Measurements from ENCODE around the gene BANK1.

The BANK1 gene

DNA sequence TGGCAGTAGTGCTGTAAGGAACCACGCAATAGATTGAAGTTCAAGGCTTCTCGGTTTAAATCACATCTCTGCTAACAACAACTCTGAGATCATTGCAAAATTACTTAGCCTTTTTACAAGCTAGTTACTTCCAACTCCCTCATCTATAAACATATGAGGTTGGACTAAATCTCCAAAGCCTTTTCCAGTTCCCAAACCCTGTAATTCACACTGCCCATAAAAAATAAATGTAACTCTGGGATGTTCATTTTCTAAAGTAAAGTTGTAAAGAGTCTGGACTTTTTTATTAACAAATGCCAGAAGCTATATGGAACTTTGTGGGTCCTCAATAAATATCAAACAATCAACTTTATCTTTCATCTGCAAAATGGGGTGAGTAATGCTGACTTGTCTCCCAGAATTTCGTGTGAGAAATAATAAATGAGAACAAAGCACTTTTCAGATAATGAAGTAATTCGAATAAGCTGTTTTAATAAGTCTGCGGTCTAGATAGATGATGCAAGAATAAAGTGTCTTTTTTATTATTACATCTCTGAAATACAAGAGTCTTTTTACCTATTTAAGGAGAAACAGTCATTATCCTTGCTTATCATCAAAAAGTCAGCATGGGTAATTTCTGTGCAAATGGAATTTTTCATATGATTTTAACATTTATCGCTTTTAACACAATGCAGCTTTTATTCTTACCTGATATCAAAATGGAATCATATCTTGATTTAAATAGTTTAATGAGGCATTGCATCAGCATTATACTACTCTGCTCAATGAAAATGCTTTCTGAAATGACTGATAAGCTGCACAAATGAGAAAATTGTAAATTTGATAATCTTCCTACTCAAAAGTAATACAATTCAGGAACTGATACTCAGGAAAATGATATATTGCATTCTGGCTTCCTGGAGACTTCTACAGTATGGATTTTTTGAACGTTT, 252.6 kb downstream of the BANK1 start:
- H3K36me3 Mint-ChIP-seq: no peaks in the 10 kb centered on the region

DNA sequence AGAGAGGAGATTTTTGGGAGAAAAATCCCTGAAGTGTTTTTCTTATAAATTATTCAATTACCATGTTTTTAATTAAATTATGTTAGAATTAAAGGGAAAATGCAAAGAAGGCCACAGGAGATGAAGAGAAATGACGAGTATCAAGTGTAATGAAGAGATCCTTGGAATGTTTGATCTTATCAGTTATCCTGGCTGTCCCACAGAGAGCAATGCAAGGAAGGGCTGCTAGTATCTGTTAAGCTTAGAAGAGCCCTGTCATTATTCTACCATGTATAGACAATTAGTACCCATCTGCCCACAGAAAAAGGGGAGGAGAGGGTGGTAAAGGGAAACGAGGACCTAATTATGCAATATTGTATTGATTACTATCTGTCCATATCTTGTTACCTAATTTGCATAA, 257.1 kb downstream of the BANK1 start:
- Mint-ChIP-seq H3K27ac (no peak overlapping the region), H3K4me3 (no peak overlapping the region), H3K9me3 (no peaks in the 10 kb centered on the region), H3K4me1 (no peaks in the 10 kb centered on the region), H3K36me3 (no peaks in the 10 kb centered on the region)
- ATAC-seq (no peak), DNase-seq (ENCODE audit: low spot score in 2 of 2) (no peak)

More for the DNA sequence above, 252.6 kb downstream of the BANK1 start:
- no peaks in the 10 kb centered on the region for H3K9me3 Mint-ChIP-seq
- no peak overlapping the region for H3K4me3 Mint-ChIP-seq
- no peak overlapping the region for H3K27ac Mint-ChIP-seq
- H3K4me1 Mint-ChIP-seq: no peaks in the 10 kb centered on the region
- no peak for DNase-seq (ENCODE audit: low spot score in 2 of 2)
- ATAC-seq: no peak

DNA sequence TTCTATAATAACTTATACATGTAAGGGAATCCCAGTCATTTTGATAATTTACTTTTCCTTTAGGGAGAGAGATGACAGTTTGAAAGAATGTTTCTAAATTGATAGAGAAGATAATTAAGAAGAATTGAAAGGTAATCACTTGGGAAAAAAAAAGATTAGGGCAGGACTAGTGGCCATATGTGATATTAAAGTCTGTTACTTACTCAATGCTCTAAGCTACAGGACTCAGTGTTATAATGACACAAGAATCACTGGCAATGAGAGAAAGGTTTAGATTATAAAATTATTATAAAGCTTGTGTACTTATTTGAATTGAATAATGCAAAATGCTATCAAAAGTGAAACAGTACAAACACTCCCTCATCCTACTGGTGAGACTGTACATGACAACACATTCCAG, 265.3 kb downstream of the BANK1 start:
- Mint-ChIP-seq H3K4me3 (no peak overlapping the region), H3K4me1 (no peaks in the 10 kb centered on the region), H3K36me3 (no peaks in the 10 kb centered on the region), H3K9me3 (no peaks in the 10 kb centered on the region), H3K27ac (no peak overlapping the region)
- ATAC-seq (no peak), DNase-seq (ENCODE audit: low spot score in 2 of 2) (no peak)

DNA sequence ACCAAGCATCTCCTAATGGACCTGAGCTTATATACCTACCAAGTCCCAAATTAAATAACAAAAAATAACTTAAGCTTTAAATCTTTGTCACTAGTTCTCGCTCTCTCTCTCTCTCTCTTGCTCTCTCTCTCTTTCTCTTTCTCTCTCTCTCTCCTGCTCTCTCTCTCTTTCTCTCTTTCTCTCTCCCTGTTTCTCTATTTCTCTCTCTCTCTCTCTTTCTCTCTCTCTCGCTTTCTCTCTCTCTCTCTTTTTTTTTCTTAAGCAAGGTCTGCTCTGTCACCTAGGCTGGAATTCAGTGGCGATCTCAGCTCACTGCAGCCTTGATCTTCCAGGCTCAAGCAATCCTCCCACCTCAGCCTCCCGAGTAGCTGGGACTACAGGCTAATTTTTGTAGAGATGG, 266.6 kb downstream of the BANK1 start:
- no peak for DNase-seq (ENCODE audit: low spot score in 2 of 2)
- no peak for ATAC-seq
- no peak overlapping the region for H3K27ac Mint-ChIP-seq
- no peaks in the 10 kb centered on the region for H3K9me3 Mint-ChIP-seq
- no peak overlapping the region for H3K4me3 Mint-ChIP-seq
- no peaks in the 10 kb centered on the region for H3K4me1 Mint-ChIP-seq
- no peaks in the 10 kb centered on the region for H3K36me3 Mint-ChIP-seq

DNA sequence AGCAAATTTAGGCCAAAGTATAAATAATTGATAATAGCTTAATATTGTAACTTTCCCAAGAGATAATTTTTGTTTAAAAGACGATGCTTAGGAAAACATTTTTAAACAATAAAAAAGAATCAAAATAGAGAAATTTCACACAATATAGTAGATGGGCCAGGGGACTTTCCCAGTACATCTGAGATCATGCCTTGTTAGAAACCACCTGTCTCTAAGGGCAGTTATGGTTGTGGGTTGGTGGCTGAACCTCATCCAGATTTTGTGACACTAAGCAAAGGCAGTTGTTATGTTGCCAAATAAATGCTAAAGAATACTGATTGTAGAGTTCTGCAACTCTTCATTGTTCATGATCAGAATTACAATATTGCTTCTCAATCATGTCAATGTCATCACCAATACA, 270.6 kb downstream of the BANK1 start:
- Mint-ChIP-seq H3K36me3 (no peaks in the 10 kb centered on the region), H3K27ac (no peak overlapping the region), H3K9me3 (no peaks in the 10 kb centered on the region), H3K4me3 (no peak overlapping the region), H3K4me1 (no peaks in the 10 kb centered on the region)
- DNase-seq (ENCODE audit: low spot score in 2 of 2): no peak
- no peak for ATAC-seq

DNA sequence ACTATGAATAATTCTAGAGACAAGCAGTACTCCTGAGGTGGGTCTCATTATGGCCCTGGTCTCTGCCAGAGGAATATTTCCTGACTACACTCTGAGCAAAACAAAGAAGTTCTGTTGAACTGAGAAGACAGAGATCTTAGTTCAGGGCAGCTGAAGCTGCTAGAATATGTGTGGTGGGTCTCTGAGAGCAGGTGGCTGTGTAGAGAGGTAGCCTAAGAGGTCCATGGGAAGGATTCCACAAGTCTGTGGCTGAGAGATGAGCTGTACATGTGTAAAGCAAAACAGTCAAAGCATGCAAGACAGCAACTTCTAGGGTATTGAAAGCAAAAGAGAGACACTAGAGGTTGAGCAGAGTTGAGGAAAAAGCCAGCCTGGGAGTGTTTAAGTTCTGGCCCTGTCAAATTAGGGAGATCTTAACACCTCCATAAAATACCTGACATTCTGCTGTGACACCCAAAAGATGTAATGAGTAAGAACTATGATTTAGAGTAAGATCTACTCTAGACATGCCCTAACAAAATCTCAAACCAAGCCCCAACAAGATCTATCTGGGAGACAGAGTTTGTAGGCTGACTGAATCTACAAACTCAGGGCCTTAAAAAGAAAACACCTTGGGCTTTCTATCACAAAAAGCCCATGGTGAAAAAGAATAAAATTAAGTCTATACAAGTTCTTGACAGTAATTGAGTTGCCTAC, 274.4 kb downstream of the BANK1 start:
- H3K27ac Mint-ChIP-seq: no peak overlapping the region
- H3K4me3 Mint-ChIP-seq: no peak overlapping the region
- H3K9me3 Mint-ChIP-seq: no peaks in the 10 kb centered on the region
- no peak for DNase-seq (ENCODE audit: low spot score in 2 of 2)
- H3K4me1 Mint-ChIP-seq: no peaks in the 10 kb centered on the region
- peak; percentile 43 for ATAC-seq
- no peaks in the 10 kb centered on the region for H3K36me3 Mint-ChIP-seq

DNA sequence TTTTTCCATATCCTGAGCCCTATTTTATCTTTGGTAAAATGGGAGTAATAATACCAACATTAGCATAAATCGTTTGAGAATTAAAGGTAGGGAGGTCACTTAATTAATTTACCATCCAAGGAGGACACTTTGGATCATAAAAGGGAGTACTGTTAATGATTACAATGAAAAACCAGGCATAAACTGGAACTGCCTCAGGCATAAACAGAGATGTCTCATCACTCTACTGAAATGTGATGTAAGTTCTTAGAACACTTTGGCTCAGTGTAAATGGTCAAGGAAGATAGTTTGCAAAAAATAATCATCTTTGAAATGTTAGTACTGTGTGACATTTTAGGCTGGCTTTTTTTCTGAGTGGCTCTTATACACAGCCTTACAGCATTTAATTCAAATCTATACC, 286.1 kb downstream of the BANK1 start:
- Mint-ChIP-seq H3K4me3 (no peak overlapping the region), H3K36me3 (no peaks in the 10 kb centered on the region), H3K4me1 (no peaks in the 10 kb centered on the region), H3K9me3 (peaks cover 3% of the 10 kb centered on the region), H3K27ac (no peak overlapping the region)
- ATAC-seq (no peak), DNase-seq (ENCODE audit: low spot score in 2 of 2) (no peak)

DNA sequence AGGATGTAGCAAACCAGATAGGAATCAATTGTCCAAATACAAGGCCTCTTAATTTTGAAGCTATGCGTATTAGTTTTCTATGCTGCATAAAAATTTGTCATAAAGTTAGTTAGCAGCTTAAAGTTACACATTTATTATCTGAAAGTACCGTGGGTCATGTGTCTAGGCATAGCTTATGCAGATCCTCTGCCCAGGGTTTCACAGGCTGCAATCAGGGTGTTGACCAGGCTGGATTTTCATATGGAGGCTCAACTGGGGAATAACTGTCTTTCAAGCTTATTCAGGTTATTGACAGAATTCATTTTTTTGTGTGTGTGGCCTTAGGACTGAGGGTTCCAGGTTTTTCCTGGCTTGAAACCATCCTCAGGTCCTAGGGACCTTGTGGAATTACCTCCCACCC, 289.7 kb downstream of the BANK1 start:
- ATAC-seq (no peak), DNase-seq (ENCODE audit: low spot score in 2 of 2) (no peak)
- no peak overlapping the region for H3K27ac Mint-ChIP-seq
- H3K36me3 Mint-ChIP-seq: no peaks in the 10 kb centered on the region
- H3K4me3 Mint-ChIP-seq: no peak overlapping the region
- no peaks in the 10 kb centered on the region for H3K4me1 Mint-ChIP-seq
- H3K9me3 Mint-ChIP-seq: peaks cover 3% of the 10 kb centered on the region

DNA sequence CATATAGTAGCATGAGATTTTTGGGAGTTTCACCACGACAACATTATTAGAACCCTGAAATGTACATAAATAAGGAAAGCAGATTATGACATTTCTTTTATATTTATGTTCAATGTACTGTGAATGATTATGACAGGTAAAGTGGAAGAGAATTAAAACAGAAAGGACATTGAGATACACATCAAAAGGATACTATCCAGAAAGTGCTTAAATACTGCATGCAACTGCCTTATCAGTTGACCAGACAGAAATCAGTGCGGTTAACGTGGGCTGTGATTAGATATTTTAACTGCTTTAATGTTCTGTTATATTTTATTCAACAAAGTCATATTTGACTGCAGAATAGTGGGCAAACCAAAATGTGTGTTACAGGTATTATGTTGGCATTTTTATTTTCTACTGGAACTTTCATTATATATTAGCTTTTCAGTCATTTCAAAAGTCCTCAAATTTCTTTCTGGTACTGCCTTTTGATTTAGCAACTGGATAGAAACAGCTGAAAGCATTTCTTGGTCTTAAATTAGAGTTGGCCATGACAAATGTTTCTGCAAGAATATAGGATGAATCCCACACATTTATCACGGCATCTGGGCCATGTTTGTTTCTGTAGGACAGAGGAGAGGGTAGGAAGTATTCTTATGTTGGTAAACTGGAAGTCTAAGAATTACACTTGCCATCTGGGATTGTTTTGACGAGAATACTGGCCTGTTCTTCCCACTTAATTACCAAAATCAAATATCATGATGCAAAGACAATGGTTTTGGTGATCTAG, 299.5 kb downstream of the BANK1 start:
- no peaks in the 10 kb centered on the region for H3K36me3 Mint-ChIP-seq
- H3K9me3 Mint-ChIP-seq: peaks cover 4% of the 10 kb centered on the region
- ATAC-seq (no peak), DNase-seq (ENCODE audit: low spot score in 2 of 2) (no peak)
- H3K27ac Mint-ChIP-seq: no peak overlapping the region
- no peak overlapping the region for H3K4me3 Mint-ChIP-seq
- H3K4me1 Mint-ChIP-seq: no peaks in the 10 kb centered on the region

DNA sequence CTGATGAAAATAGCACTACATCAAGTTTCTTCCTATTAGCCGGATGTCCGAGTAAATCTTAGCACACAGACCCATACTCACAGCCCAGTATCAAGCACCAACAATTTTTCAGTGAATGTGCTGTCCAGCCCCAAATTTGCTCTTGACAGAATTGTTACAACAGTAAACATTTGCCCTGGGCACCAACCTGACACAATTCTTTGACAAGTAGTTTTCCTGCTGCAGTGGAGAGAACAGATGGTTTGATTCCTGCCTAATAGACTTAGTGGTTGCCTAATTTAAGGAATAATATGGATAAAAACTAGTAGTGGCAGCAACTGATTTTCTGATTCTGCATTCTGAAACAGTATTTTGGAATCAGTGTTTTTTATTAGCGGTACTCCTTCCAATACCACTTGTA, 301.1 kb downstream of the BANK1 start:
- no peak for ATAC-seq
- peaks cover 4% of the 10 kb centered on the region for H3K9me3 Mint-ChIP-seq
- no peak overlapping the region for H3K27ac Mint-ChIP-seq
- H3K36me3 Mint-ChIP-seq: no peaks in the 10 kb centered on the region
- H3K4me1 Mint-ChIP-seq: no peaks in the 10 kb centered on the region
- H3K4me3 Mint-ChIP-seq: no peak overlapping the region
- DNase-seq (ENCODE audit: low spot score in 2 of 2): no peak

DNA sequence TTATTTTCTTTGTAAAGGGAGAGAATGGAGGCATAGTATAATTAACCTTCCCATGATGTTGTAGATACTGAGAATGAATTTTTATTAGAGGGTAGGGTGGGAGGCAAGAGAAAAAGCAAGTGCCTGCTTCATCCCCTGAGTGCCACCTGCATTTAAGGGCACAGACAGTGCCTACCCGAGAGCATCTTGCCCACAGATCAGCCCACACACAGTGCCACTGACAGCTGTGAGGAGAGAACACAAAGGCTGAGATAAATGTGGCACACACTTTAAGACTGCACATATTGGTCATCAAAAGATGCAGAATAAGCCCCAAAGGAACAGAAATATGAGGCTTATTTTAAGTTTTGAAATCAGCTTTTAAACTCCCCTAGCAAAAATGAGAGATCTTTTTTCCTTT, 304.0 kb downstream of the BANK1 start:
- DNase-seq (ENCODE audit: low spot score in 2 of 2) (no peak), ATAC-seq (no peak)
- H3K27ac Mint-ChIP-seq: no peak overlapping the region
- H3K9me3 Mint-ChIP-seq: no peaks in the 10 kb centered on the region
- H3K4me1 Mint-ChIP-seq: no peaks in the 10 kb centered on the region
- no peaks in the 10 kb centered on the region for H3K36me3 Mint-ChIP-seq
- no peak overlapping the region for H3K4me3 Mint-ChIP-seq

DNA sequence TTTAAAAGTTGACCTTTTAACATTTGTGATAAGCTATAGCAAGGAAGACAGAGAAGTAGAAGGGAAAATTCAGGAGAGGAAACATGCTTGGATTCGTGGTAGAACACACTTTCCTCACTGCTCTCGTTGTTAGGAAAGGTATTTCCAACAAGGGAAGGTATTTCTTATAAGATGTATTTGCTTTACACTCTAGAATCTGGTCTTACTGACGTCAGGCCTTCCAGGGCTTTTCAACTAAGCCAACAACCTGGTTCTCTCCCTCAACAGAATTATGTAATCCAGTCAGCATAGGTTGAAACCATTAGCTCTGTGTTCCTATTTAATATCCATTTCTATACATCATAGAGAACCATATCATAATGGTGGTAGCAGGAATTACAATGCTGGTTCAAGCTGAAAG, 312.8 kb downstream of the BANK1 start:
- H3K4me3 Mint-ChIP-seq: no peak overlapping the region
- DNase-seq (ENCODE audit: low spot score in 2 of 2) (no peak), ATAC-seq (no peak)
- H3K27ac Mint-ChIP-seq: no peak overlapping the region
- peaks cover 10% of the 10 kb centered on the region for H3K9me3 Mint-ChIP-seq
- H3K4me1 Mint-ChIP-seq: no peaks in the 10 kb centered on the region
- no peaks in the 10 kb centered on the region for H3K36me3 Mint-ChIP-seq

DNA sequence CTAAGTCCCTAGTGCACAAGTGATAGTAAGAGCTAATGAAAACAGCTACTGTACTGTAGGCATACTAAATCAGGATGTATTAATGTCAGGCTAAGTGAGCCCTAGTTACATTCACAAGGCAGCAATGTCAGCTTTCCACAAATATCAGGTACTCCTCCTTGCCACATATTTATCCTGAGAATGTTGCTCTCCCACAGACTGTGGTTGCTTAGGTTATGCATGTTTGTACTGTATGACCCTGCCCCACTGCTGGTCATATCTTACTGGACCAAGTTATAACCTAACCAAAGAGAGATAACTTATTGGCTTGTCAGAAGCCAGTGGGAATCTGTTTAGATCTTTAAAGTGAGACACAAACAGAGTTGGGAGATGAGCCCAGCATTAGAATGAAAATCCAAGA, 313.7 kb downstream of the BANK1 start:
- no peak overlapping the region for H3K27ac Mint-ChIP-seq
- no peaks in the 10 kb centered on the region for H3K36me3 Mint-ChIP-seq
- DNase-seq (ENCODE audit: low spot score in 2 of 2): no peak
- no peaks in the 10 kb centered on the region for H3K4me1 Mint-ChIP-seq
- H3K4me3 Mint-ChIP-seq: no peak overlapping the region
- no peak for ATAC-seq
- peaks cover 10% of the 10 kb centered on the region for H3K9me3 Mint-ChIP-seq

DNA sequence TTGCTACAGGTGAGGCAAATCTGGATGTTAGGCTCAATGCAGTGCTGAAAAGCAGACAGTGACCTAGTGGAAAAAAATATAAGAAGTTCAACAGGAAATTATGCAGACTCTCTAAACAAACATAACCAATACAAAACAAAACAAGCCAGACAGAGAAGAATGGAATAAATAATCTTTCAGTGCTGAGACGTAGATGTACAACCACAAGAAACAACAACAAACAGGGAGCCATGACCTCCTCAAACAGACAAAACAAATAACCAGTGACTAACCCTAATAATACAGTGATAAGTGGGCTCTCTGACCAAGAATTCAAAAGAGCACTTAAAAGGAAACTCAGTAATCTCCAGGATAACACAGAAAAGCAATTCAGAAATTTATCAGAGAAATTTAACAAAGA, 315.5 kb downstream of the BANK1 start:
- ATAC-seq (no peak), DNase-seq (ENCODE audit: low spot score in 2 of 2) (no peak)
- Mint-ChIP-seq H3K4me3 (no peak overlapping the region), H3K27ac (no peak overlapping the region), H3K9me3 (peaks cover 10% of the 10 kb centered on the region), H3K36me3 (no peaks in the 10 kb centered on the region), H3K4me1 (no peaks in the 10 kb centered on the region)

DNA sequence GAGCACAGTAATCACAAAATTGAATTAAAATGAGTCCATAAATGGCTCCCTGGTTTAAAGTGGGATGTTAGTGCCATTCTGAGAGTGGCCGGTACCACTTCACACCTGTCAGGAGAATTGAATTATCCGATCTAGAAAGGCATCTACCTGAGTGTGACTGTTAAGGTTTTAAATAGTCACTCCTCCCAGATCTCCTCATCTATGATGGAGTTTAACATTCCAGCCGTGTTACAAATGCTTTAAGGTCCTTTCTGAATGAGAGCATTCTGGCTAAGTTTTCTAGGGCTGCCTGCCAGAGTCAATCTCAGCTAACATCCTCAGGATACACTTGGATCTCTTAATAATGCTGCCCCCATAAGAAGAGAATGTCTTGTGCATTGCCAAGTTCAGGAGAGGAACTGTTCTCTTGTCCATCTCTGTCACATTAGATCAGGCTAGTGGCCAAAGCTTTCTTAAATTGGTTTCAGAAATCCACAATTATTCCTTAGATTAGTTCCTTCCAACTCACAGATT, 323.6 kb downstream of the BANK1 start:
- Mint-ChIP-seq H3K27ac (no peak overlapping the region), H3K4me1 (no peaks in the 10 kb centered on the region), H3K4me3 (no peak overlapping the region), H3K36me3 (no peaks in the 10 kb centered on the region), H3K9me3 (peaks cover under 1% of the 10 kb centered on the region)
- DNase-seq (ENCODE audit: low spot score in 2 of 2): no peak
- no peak for ATAC-seq

All from stimulated activated effector memory CD8-positive, alpha-beta T cell treated with anti-CD3 and anti-CD28 coated beads, Interleukin-12 subunit alpha, Interleukin-12 subunit beta, amount 100 ng/mL, for 72 hours (primary cell).